Panc1 (cell line): ENCODE measurements around the gene FGGY. TPM values are rescaled to one million over a fixed set of nuclear protein-coding genes. Genes with fewer than 3 reads are reported as not detected.

Source experiments
- ATAC-seq: fragments of 200-7000 bp; cut with Tn5 transposase; 2 replicates; pipeline ENCODE4 v1.9.1; 2020; ENCODE audit warnings: mild to moderate bottlenecking, moderate library complexity
- BruUV-seq: library from RNA; stranded (reverse); fragments of 400-500 nt; replicated peaks from 2 replicates; lab custom pipeline; 2021; lab: Mats Ljungman, UMichigan
- CTCF ChIA-PET: fragments of 300-600 bp; sonication (Branson Sonifier 250); formaldehyde crosslinking; loops from one replicate; lab custom pipeline; 2022; ENCODE audit warnings: antibody characterized with exemption; lab: Charles Lee
- POLR2A ChIA-PET: fragments of 300-600 bp; sonication (Branson Sonifier 250); formaldehyde crosslinking; loops from one replicate; lab custom pipeline; 2022; ENCODE audit warnings: antibody characterized with exemption; lab: Charles Lee
- DNase-seq: peaks from one replicate; pipeline ENCODE4 v3.0.0-alpha.2; 2010; ENCODE audit warnings: low read depth, low spot score
- H3K27ac ChIP-seq: 2 replicates; pipeline ENCODE4 v1.5.1; 2011; ENCODE audit warnings: mild to moderate bottlenecking, low read length, inconsistent platforms
- H3K27me3 ChIP-seq: fragments of 200-500 bp; sonication (Bioruptor generic); 2 replicates; pipeline ENCODE4 v1.6.0; 2014; ENCODE audit warnings: low read length, inconsistent platforms; ENCODE audit not compliant: control insufficient read depth, insufficient read depth
- H3K36me3 ChIP-seq: fragments of 200-500 bp; sonication (Bioruptor generic); 2 replicates; pipeline ENCODE4 v1.5.1; 2014; ENCODE audit warnings: inconsistent platforms, mild to moderate bottlenecking, low read length, moderate library complexity; ENCODE audit not compliant: control insufficient read depth, insufficient read depth
- H3K4me1 ChIP-seq: 2 replicates; pipeline ENCODE4 v1.5.1; 2011; ENCODE audit warnings: inconsistent platforms, mild to moderate bottlenecking, low read length, moderate library complexity; ENCODE audit not compliant: control insufficient read depth, insufficient read depth
- H3K4me3 ChIP-seq, 2 experiments: 2 replicates each; pipeline ENCODE4 v1.5.1; 2011 to 2012; ENCODE audit warnings: low read depth in 2 of 2, low read length in 2 of 2, mild to moderate bottlenecking in 2 of 2, inconsistent platforms in 1 of 2, moderate library complexity in 1 of 2
- H3K9me3 ChIP-seq: fragments of 200-500 bp; sonication (Bioruptor generic); 2 replicates; pipeline ENCODE4 v1.5.1; 2014; ENCODE audit warnings: low read depth, mild to moderate bottlenecking, inconsistent platforms, low read length, moderate library complexity; ENCODE audit not compliant: control insufficient read depth, insufficient read depth
- POLR2AphosphoS5 ChIP-seq: IDR thresholded peaks from 2 replicates; pipeline ENCODE4 v1.6.1; 2012; ENCODE audit warnings: mild to moderate bottlenecking, low read depth, low read length, moderate library complexity
- REST ChIP-seq, 2 experiments: IDR thresholded peaks; 2 replicates each; pipeline ENCODE4 v1.6.1; 2011 to 2012; ENCODE audit warnings: low read depth in 2 of 2, control low read depth in 1 of 2, low read length in 1 of 2, mild to moderate bottlenecking in 1 of 2, moderate library complexity in 1 of 2; ENCODE audit not compliant: insufficient read depth in 1 of 2
- SIN3A ChIP-seq: IDR thresholded peaks from 2 replicates; pipeline ENCODE4 v1.6.1; 2012; ENCODE audit warnings: low read depth, mild to moderate bottlenecking, low read length, moderate library complexity, borderline replicate concordance; ENCODE audit not compliant: insufficient read depth
- TCF7L2 ChIP-seq: IDR thresholded peaks from 2 replicates; pipeline ENCODE4 v1.6.1; 2011; ENCODE audit warnings: mild to moderate bottlenecking, low read depth, low read length, inconsistent platforms
- in situ Hi-C: cut with HindIII; loops from 2 replicates; pipeline ENCODE4 v1.10.0; 2016; ENCODE audit warnings: low sequenced_read_pairs, low pct_unique_long_range_greater_than_20kb
- intact Hi-C: fragments of 100-400 bp; cut with micrococcal nuclease; formaldehyde crosslinking; loops from one replicate; pipeline ENCODE4 v1.10.0; 2022; ENCODE audit not compliant: unreplicated experiment
- total RNA-seq: library from RNA; stranded (reverse); gene quantifications from one replicate; pipeline ENCODE4 v1.2.1, GENCODE V29; 2021; ENCODE audit not compliant: unreplicated experiment
- TF ChIP-seq, protein P1 (sequence below): fragments of 450-650 bp; IDR thresholded peaks from 2 replicates; pipeline ENCODE4 v1.5.1; 2017; ENCODE audit warnings: mild to moderate bottlenecking

FGGY gene
- total RNA-seq, 1 experiment from 2014 or later = 15.5 TPM

DNA sequence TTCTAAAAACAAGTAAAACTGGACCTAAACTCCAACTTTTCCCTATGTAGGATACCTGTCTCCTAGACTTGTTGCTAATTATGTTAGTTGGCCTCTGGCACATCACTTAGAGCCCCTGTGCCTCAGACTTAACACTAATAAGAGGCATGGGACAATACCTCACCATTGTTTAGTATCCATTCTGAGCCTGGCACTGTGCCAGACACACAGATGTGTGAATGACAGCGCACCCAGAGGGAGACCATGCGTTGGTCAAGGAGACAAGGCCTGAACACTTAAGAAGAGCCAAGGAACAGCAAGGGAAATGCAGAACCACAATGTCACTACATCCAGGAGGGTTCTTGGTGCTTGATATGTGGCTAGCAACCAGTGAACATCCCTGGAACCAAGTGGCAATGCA lies 189.1 kb downstream of the FGGY start:
- no peak overlapping the region for H3K27ac ChIP-seq
- no peaks in the 10 kb centered on the region for H3K27me3 ChIP-seq
- ATAC-seq (no peak), DNase-seq (no peak)
- H3K4me3 ChIP-seq = no peak overlapping the region
- POLR2A ChIA-PET = no interaction called here
- CTCF ChIA-PET = interaction anchor here (0.8 kb wide), 1 partner anchor 753 kb away, joined by 3 read pairs; no protein-coding TSS in a partner anchor
- H3K4me1 ChIP-seq = peaks cover 5% of the 10 kb centered on the region
- no peaks in the 10 kb centered on the region for H3K9me3 ChIP-seq
- intact Hi-C loops (no loop called here), in situ Hi-C loops (no loop called here)
- no peak for TF ChIP-seq SIN3A
- TF ChIP-seq POLR2AphosphoS5 = no peak
- TF ChIP-seq, protein P1, sequence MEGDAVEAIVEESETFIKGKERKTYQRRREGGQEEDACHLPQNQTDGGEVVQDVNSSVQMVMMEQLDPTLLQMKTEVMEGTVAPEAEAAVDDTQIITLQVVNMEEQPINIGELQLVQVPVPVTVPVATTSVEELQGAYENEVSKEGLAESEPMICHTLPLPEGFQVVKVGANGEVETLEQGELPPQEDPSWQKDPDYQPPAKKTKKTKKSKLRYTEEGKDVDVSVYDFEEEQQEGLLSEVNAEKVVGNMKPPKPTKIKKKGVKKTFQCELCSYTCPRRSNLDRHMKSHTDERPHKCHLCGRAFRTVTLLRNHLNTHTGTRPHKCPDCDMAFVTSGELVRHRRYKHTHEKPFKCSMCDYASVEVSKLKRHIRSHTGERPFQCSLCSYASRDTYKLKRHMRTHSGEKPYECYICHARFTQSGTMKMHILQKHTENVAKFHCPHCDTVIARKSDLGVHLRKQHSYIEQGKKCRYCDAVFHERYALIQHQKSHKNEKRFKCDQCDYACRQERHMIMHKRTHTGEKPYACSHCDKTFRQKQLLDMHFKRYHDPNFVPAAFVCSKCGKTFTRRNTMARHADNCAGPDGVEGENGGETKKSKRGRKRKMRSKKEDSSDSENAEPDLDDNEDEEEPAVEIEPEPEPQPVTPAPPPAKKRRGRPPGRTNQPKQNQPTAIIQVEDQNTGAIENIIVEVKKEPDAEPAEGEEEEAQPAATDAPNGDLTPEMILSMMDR = no peak
- no peak for TF ChIP-seq REST (IDR thresholded peaks at IDR 0.05; ENCODE audit: insufficient read depth in 1 of 2, low read depth in 2 of 2, low read length in 1 of 2)
- no peak for TF ChIP-seq TCF7L2
- no TSS peak for BruUV-seq
- H3K36me3 ChIP-seq = no peaks in the 10 kb centered on the region

GRCh38 chr1:59486615-59487014 lies 189.7 kb downstream of the FGGY start:
- H3K9me3 ChIP-seq = no peaks in the 10 kb centered on the region
- TF ChIP-seq POLR2AphosphoS5 = no peak
- TF ChIP-seq REST (IDR thresholded peaks at IDR 0.05; ENCODE audit: insufficient read depth in 1 of 2, low read depth in 2 of 2, low read length in 1 of 2) = no peak
- TF ChIP-seq, protein P1 = no peak
- no peak for TF ChIP-seq TCF7L2
- no peak for TF ChIP-seq SIN3A
- H3K27ac ChIP-seq = no peak overlapping the region
- H3K4me1 ChIP-seq = peaks cover 5% of the 10 kb centered on the region
- DNase-seq = no peak
- no peaks in the 10 kb centered on the region for H3K27me3 ChIP-seq
- in situ Hi-C loops = no loop called here
- H3K4me3 ChIP-seq = no peak overlapping the region
- ATAC-seq = no peak
- no TSS peak for BruUV-seq
- POLR2A ChIA-PET = no interaction called here
- intact Hi-C loops = no loop called here
- CTCF ChIA-PET = no interaction called here
- H3K36me3 ChIP-seq = no peaks in the 10 kb centered on the region
